ENCODE measurements around the gene TSPAN13.
A peak's percentile ranks its signal among the peaks of the same experiment; 100 is the strongest.

TSPAN13 gene

DNA sequence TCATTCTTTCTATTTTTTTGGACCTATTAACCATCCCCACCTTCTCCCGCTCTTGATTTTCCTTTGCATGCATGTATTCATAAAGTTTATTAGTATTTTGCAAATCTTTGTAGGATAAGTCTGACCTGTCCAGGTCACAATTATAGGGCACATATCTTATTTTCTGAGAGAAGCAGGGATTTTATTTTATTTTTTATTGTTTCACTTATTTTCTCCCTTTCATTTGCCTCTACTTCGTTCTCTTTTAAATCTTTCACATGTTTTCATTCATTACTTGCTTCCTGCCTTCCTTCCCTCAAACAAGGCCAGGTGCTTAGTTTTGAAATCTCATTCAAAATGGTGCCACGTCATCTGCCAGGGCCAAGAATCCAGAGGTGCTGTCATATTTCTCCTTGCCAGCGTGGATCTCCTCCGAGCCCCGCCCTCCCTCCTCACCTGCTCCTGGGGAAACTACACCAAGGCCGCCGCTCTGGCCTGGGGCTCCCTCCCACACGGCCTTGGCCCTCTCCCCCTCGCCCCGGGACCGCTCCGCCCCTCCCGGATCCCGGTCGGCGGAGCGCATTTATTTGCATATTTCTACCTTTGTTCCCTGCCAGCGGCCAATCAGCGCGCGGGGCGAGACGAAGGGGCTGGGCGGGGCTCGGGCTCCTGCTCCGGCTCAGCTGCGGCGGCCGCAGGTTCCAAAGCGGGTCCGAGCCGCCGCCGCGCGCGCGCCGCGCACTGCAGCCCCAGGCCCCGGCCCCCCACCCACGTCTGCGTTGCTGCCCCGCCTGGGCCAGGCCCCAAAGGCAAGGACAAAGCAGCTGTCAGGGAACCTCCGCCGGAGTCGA lies at the start of gene TSPAN13:
Gene TSPAN13 (plus strand): TSS at position 654 of the 830 bp plus-strand sequence. CDS start 213 bp downstream, outside the sequence.
- no peaks in the 10 kb centered on the region for H3K27me3 ChIP-seq (ENCODE audit: control insufficient read depth, insufficient read depth, low read length)
- peak; percentile 64 for DNase-seq (ENCODE audit: low read depth, low spot score)
- WGBS (ENCODE audit: insufficient coverage, insufficient read length): no CpG with 5 or more reads among the region's 48 CpGs
- H3K27ac ChIP-seq (ENCODE audit: low read length): no peak within 1 kb of the TSS
- H3K4me1 ChIP-seq (ENCODE audit: control insufficient read depth, insufficient read depth, low read length): no peaks in the 10 kb centered on the region
- peak within 1 kb of the TSS; percentile 55 for H3K4me3 ChIP-seq (ENCODE audit: low read length)
- H3K9me3 ChIP-seq (ENCODE audit: control insufficient read depth, insufficient read depth, low read length): no peaks in the 10 kb centered on the region
- H3K36me3 ChIP-seq (ENCODE audit: control insufficient read depth, insufficient read depth, low read length): no peaks in the 10 kb centered on the region

DNA sequence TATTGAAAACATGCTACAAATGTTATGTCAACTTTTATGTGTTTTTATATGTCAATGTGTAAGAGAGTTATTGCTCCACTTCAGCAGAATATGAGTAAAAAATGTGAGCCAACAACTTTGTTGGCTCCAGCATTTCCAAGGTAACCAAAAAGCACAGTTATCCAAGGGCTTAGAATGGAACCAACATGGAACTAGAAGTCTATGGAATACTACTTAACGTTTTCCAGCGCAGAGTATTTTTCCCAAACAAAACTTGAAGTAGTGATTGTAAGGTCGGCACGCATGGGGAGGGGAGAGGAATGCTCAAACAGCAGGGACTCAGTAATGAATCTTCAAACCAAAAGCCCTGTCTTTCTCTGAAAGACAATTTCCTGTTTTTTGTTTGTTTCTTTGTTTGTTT lies 45.0 kb upstream of the TSPAN13 start:
- Histone ChIP-seq H3K9me3 (ENCODE audit: control insufficient read depth, insufficient read depth, low read length) (no peaks in the 10 kb centered on the region), H3K36me3 (ENCODE audit: control insufficient read depth, insufficient read depth, low read length) (no peaks in the 10 kb centered on the region; the same call in 1 of the 2 replicates), H3K27me3 (ENCODE audit: control insufficient read depth, insufficient read depth, low read length) (no peaks in the 10 kb centered on the region), H3K27ac (ENCODE audit: low read length) (no peak overlapping the region), H3K4me1 (ENCODE audit: control insufficient read depth, insufficient read depth, low read length) (peaks cover 2% of the 10 kb centered on the region; the same call in 1 of the 2 replicates), H3K4me3 (ENCODE audit: low read length) (no peak overlapping the region)
- DNase-seq (ENCODE audit: low read depth, low spot score): no peak
- WGBS (ENCODE audit: insufficient coverage, insufficient read length): no CpG with 5 or more reads among the region's 4 CpGs

DNA sequence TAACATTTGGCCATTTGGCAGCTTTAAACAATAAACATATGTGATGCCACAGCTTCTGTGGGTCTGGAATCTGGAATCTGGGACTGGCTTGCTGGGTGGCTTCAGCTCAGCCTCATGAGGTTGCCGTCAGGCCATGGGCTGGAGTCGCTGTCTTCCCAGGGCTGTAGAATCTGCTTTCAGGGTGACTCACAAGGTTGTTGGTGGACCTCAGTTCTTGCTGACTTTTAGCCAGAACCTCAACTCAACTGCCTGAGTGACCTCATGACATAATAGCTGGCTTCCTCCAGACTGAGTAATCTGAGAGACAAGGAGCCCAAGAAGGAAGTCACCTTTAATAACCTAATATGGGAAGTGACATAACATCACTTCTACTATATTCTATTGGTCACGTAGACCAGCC lies 44.6 kb upstream of the TSPAN13 start:
- H3K9me3 ChIP-seq (ENCODE audit: control insufficient read depth, insufficient read depth, low read length): no peaks in the 10 kb centered on the region
- WGBS (ENCODE audit: insufficient coverage, insufficient read length): no CpG with 5 or more reads among the region's 3 CpGs
- DNase-seq (ENCODE audit: low read depth, low spot score): no peak
- H3K36me3 ChIP-seq (ENCODE audit: control insufficient read depth, insufficient read depth, low read length): no peaks in the 10 kb centered on the region; the same call in 1 of the 2 replicates
- H3K27me3 ChIP-seq (ENCODE audit: control insufficient read depth, insufficient read depth, low read length): no peaks in the 10 kb centered on the region
- peaks cover 2% of the 10 kb centered on the region; the same call in 1 of the 2 replicates for H3K4me1 ChIP-seq (ENCODE audit: control insufficient read depth, insufficient read depth, low read length)
- no peak overlapping the region for H3K27ac ChIP-seq (ENCODE audit: low read length)
- H3K4me3 ChIP-seq (ENCODE audit: low read length): no peak overlapping the region

DNA sequence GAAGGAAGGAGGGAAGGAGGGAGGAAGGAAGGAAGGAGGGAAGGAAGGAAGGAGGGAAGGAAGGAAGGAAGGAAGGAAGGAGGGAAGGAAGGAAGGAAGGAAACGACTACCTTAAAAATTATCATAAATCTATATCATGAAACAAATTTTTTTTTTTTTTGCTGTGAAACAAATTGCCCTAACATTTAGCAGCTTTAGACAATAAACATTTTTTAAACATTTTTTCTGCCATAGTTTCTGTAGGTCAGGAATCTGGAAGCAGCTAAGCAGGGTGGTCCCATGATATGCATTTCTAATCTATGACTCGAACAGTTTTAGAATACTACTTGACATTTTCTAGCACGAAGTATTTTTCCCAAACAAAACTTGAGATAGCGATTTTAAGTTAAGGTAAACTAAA lies 42.9 kb upstream of the TSPAN13 start:
- peaks cover 2% of the 10 kb centered on the region; the same call in 1 of the 2 replicates for H3K4me1 ChIP-seq (ENCODE audit: control insufficient read depth, insufficient read depth, low read length)
- no peak for DNase-seq (ENCODE audit: low read depth, low spot score)
- no CpG with 5 or more reads among the region's 4 CpGs for WGBS (ENCODE audit: insufficient coverage, insufficient read length)
- no peaks in the 10 kb centered on the region for H3K9me3 ChIP-seq (ENCODE audit: control insufficient read depth, insufficient read depth, low read length)
- H3K27me3 ChIP-seq (ENCODE audit: control insufficient read depth, insufficient read depth, low read length): no peaks in the 10 kb centered on the region
- H3K36me3 ChIP-seq (ENCODE audit: control insufficient read depth, insufficient read depth, low read length): no peaks in the 10 kb centered on the region; the same call in 1 of the 2 replicates
- no peak overlapping the region for H3K4me3 ChIP-seq (ENCODE audit: low read length)
- no peak overlapping the region for H3K27ac ChIP-seq (ENCODE audit: low read length)

- Histone ChIP-seq H3K27me3 (ENCODE audit: control insufficient read depth, insufficient read depth, low read length) (no peaks in the 10 kb centered on the region), H3K9me3 (ENCODE audit: control insufficient read depth, insufficient read depth, low read length) (no peaks in the 10 kb centered on the region), H3K4me1 (ENCODE audit: control insufficient read depth, insufficient read depth, low read length) (peaks cover 2% of the 10 kb centered on the region; the same call in 1 of the 2 replicates), H3K4me3 (ENCODE audit: low read length) (no peak overlapping the region), H3K36me3 (ENCODE audit: control insufficient read depth, insufficient read depth, low read length) (no peaks in the 10 kb centered on the region), H3K27ac (ENCODE audit: low read length) (no peak overlapping the region)
- no peak for DNase-seq (ENCODE audit: low read depth, low spot score)
- WGBS (ENCODE audit: insufficient coverage, insufficient read length): no CpG with 5 or more reads among the region's 4 CpGs
Measured at GRCh38 chr7:16711730-16712129, 41.8 kb upstream of the TSPAN13 start.

DNA sequence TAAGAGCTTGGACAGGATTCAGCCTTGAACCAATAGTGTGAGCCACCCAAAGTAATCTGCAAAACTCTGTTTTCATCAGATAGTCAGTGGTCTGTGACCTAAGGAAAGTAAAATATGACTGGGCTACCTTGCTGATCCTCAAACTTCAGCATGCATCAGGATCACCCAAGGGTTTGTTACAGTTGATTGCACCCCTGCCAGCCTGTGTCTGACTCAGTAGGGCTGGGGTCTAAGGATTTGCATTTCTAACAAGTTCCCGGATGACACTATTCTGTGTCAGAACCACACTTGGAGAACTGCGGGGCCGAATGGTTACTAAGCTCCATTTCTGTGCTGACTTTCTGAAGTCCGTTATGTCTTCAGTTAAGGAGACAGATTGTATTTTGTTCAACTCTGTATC lies 40.6 kb upstream of the TSPAN13 start:
- Histone ChIP-seq H3K36me3 (ENCODE audit: control insufficient read depth, insufficient read depth, low read length) (no peaks in the 10 kb centered on the region), H3K27ac (ENCODE audit: low read length) (no peak overlapping the region), H3K9me3 (ENCODE audit: control insufficient read depth, insufficient read depth, low read length) (no peaks in the 10 kb centered on the region), H3K27me3 (ENCODE audit: control insufficient read depth, insufficient read depth, low read length) (no peaks in the 10 kb centered on the region), H3K4me3 (ENCODE audit: low read length) (no peak overlapping the region), H3K4me1 (ENCODE audit: control insufficient read depth, insufficient read depth, low read length) (peaks cover 2% of the 10 kb centered on the region; the same call in 1 of the 2 replicates)
- WGBS (ENCODE audit: insufficient coverage, insufficient read length): no CpG with 5 or more reads among the region's 4 CpGs
- DNase-seq (ENCODE audit: low read depth, low spot score): no peak

GRCh38 chr7:16715928-16716327 lies 37.6 kb upstream of the TSPAN13 start:
- Histone ChIP-seq H3K4me3 (ENCODE audit: low read length) (no peak overlapping the region), H3K36me3 (ENCODE audit: control insufficient read depth, insufficient read depth, low read length) (no peaks in the 10 kb centered on the region), H3K27ac (ENCODE audit: low read length) (no peak overlapping the region), H3K4me1 (ENCODE audit: control insufficient read depth, insufficient read depth, low read length) (peaks cover 2% of the 10 kb centered on the region; the same call in 1 of the 2 replicates), H3K9me3 (ENCODE audit: control insufficient read depth, insufficient read depth, low read length) (no peaks in the 10 kb centered on the region), H3K27me3 (ENCODE audit: control insufficient read depth, insufficient read depth, low read length) (no peaks in the 10 kb centered on the region)
- no peak for DNase-seq (ENCODE audit: low read depth, low spot score)

GRCh38 chr7:16718111-16718656 lies 35.4 kb upstream of the TSPAN13 start:
- no peak overlapping the region for H3K4me3 ChIP-seq (ENCODE audit: low read length)

DNA sequence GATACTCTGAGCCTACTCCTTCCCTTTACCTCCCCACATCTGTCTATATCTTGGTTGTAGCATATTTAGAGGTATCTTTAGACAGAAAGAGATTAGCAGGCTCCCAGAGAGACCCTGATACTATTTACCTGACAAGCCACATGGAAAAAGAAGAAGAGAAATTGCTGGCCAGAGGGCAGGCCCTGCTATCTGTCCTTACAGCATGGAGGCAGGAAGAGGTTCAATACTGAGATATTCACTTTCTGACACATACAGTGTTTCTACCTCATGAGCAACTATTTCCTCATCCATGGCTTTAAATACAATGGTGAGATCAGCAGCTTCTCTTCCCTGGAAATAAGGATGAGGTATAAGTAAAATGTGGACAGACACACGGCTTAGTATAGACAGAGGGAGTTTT lies 33.9 kb upstream of the TSPAN13 start:
- Histone ChIP-seq H3K27me3 (ENCODE audit: control insufficient read depth, insufficient read depth, low read length) (no peaks in the 10 kb centered on the region), H3K4me3 (ENCODE audit: low read length) (no peak overlapping the region), H3K9me3 (ENCODE audit: control insufficient read depth, insufficient read depth, low read length) (no peaks in the 10 kb centered on the region), H3K27ac (ENCODE audit: low read length) (no peak overlapping the region), H3K4me1 (ENCODE audit: control insufficient read depth, insufficient read depth, low read length) (no peaks in the 10 kb centered on the region), H3K36me3 (ENCODE audit: control insufficient read depth, insufficient read depth, low read length) (no peaks in the 10 kb centered on the region)
- no peak for DNase-seq (ENCODE audit: low read depth, low spot score)
- no CpG with 5 or more reads among the region's 1 CpG for WGBS (ENCODE audit: insufficient coverage, insufficient read length)

More at GRCh38 chr7:16718111-16718656, 35.4 kb upstream of the TSPAN13 start:
- Histone ChIP-seq H3K4me1 (ENCODE audit: control insufficient read depth, insufficient read depth, low read length) (no peaks in the 10 kb centered on the region), H3K27me3 (ENCODE audit: control insufficient read depth, insufficient read depth, low read length) (no peaks in the 10 kb centered on the region), H3K27ac (ENCODE audit: low read length) (no peak overlapping the region), H3K36me3 (ENCODE audit: control insufficient read depth, insufficient read depth, low read length) (no peaks in the 10 kb centered on the region), H3K9me3 (ENCODE audit: control insufficient read depth, insufficient read depth, low read length) (no peaks in the 10 kb centered on the region)
- no CpG with 5 or more reads among the region's 3 CpGs for WGBS (ENCODE audit: insufficient coverage, insufficient read length)
- DNase-seq (ENCODE audit: low read depth, low spot score): no peak

- WGBS (ENCODE audit: insufficient coverage, insufficient read length): no CpG with 5 or more reads among the region's 4 CpGs
- H3K4me3 ChIP-seq (ENCODE audit: low read length): no peak overlapping the region
- no peaks in the 10 kb centered on the region for H3K27me3 ChIP-seq (ENCODE audit: control insufficient read depth, insufficient read depth, low read length)
- H3K9me3 ChIP-seq (ENCODE audit: control insufficient read depth, insufficient read depth, low read length): no peaks in the 10 kb centered on the region
- no peaks in the 10 kb centered on the region for H3K4me1 ChIP-seq (ENCODE audit: control insufficient read depth, insufficient read depth, low read length)
- no peak for DNase-seq (ENCODE audit: low read depth, low spot score)
- H3K36me3 ChIP-seq (ENCODE audit: control insufficient read depth, insufficient read depth, low read length): no peaks in the 10 kb centered on the region
- no peak overlapping the region for H3K27ac ChIP-seq (ENCODE audit: low read length)
Measured at GRCh38 chr7:16721541-16721940, 32.0 kb upstream of the TSPAN13 start.

Measured in iPS DF 6.9 (cell line).